ENCODE results near the gene DPPA4. TPM values are rescaled to one million over a fixed set of nuclear protein-coding genes. Genes with fewer than 3 reads are reported as not detected.
A peak's percentile ranks its signal among the peaks of the same experiment; 100 is the strongest.

Gene DPPA4
- total RNA-seq, 1 donor from 2014 or later, result 83.0 TPM

DNA sequence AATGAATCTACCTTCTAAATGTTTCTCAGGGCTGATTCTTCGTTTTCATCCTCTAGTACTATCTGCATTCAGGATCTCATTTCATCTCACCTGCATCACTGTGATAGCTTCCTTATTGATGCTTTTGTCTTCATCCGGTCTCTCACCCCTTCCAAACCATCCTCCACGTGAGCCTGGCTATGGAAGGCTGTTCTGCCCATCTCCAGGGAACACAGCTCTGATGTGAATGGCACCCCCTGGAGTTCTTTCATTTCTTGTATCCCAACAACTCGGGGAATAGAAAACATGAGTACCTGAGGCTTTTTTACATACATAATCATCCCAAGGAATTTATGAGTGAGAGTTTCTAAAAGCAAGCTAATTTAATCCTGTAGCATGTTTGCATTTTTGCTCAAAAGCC lies 8.8 kb upstream of the DPPA4 start:
- Histone ChIP-seq H3K36me3 (ENCODE audit: insufficient read depth, low read length) (no peaks in the 10 kb centered on the region), H3K27me3 (ENCODE audit: insufficient read depth, low read length) (no peaks in the 10 kb centered on the region), H3K4me1 (ENCODE audit: insufficient read depth, low read length) (peaks cover 10% of the 10 kb centered on the region), H3K9me3 (ENCODE audit: insufficient read depth, low read depth, low read length) (no peaks in the 10 kb centered on the region), H4K20me1 (ENCODE audit: insufficient read depth, low read length) (no peaks in the 10 kb centered on the region), H3K79me2 (ENCODE audit: insufficient read depth, low read length) (no peaks in the 10 kb centered on the region), H3K27ac (ENCODE audit: low read depth, low read length) (no peak overlapping the region), H2AFZ (ENCODE audit: low read depth, low read length) (no peak overlapping the region), H3K4me2 (ENCODE audit: low read length) (peak overlapping the region; percentile 47), H3K9ac (ENCODE audit: low read length) (no peak overlapping the region), H3K4me3 (ENCODE audit: insufficient read depth, low read depth, low read length) (no peak overlapping the region)
- Mint-ChIP-seq H3K27ac (ENCODE audit: unreplicated experiment) (no peak overlapping the region), H3K27me3 (ENCODE audit: low read depth, unreplicated experiment) (no peaks in the 10 kb centered on the region), H3K4me1 (ENCODE audit: low read depth, unreplicated experiment) (peaks cover 13% of the 10 kb centered on the region), H3K36me3 (ENCODE audit: low read depth, unreplicated experiment) (no peaks in the 10 kb centered on the region), H3K4me3 (ENCODE audit: unreplicated experiment) (no peak overlapping the region), H3K9me3 (ENCODE audit: unreplicated experiment) (peaks cover 2% of the 10 kb centered on the region)
- FAIRE-seq (no peak), DNase-seq (ENCODE audit: low read depth) (no peak)
- TF ChIP-seq, protein P1, sequence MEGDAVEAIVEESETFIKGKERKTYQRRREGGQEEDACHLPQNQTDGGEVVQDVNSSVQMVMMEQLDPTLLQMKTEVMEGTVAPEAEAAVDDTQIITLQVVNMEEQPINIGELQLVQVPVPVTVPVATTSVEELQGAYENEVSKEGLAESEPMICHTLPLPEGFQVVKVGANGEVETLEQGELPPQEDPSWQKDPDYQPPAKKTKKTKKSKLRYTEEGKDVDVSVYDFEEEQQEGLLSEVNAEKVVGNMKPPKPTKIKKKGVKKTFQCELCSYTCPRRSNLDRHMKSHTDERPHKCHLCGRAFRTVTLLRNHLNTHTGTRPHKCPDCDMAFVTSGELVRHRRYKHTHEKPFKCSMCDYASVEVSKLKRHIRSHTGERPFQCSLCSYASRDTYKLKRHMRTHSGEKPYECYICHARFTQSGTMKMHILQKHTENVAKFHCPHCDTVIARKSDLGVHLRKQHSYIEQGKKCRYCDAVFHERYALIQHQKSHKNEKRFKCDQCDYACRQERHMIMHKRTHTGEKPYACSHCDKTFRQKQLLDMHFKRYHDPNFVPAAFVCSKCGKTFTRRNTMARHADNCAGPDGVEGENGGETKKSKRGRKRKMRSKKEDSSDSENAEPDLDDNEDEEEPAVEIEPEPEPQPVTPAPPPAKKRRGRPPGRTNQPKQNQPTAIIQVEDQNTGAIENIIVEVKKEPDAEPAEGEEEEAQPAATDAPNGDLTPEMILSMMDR (IDR thresholded peaks at IDR 0.05; ENCODE audit: insufficient read depth, low read depth, low read length), result no peak
- TF ChIP-seq EZH2 (IDR thresholded peaks at IDR 0.05; ENCODE audit: insufficient read depth, low read length), result no peak

DNA sequence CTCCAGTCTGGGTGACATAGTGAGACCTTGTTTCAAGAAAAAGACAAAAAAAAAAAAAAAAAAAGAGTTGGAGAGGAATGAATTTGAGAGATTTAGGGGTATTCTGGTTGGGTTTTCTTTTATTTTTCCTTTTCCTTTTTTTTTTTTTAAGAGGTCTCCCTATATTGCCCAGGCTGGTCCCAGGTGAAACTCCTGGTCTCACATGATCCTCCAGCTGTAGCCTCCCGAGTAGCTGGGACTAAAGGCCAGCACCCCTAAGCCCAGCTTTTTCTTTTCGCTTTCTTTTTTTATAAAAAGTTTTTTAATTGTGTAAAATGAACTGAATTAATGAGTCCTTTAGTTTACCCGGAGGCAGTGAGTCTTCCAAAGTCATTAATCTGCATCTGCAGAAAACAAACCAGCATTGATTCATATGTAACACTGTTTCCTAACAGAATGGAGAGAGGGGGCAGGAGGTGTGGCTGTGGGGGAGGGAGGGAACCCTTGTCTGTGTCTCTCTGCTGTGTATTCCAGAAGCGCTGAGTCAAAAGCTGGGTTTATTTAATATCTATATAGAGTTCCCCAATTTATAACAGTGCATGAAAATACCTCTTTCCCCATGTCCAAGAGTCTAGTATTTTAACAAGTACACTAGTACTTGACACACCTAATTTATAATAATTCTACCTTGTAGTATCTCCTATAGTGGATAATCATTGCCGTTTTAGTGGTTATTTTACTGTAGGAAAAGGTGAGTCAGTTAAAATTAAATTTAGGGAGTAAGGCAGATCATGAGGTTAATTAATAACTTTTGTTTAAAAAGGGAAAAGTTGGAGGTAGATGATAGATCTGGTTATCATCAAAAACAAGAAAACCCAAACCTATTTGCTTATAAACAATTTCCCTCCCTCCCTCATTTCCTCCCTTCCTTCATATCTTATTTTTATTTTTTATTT lies 2.6 kb upstream of the DPPA4 start:
- FAIRE-seq (no peak), DNase-seq (ENCODE audit: low read depth) (no peak)
- Histone ChIP-seq H3K9me3 (ENCODE audit: insufficient read depth, low read depth, low read length) (no peaks in the 10 kb centered on the region), H3K9ac (ENCODE audit: low read length) (no peak overlapping the region), H3K79me2 (ENCODE audit: insufficient read depth, low read length) (no peaks in the 10 kb centered on the region), H4K20me1 (ENCODE audit: insufficient read depth, low read length) (no peaks in the 10 kb centered on the region), H3K27ac (ENCODE audit: low read depth, low read length) (no peak overlapping the region), H3K4me1 (ENCODE audit: insufficient read depth, low read length) (no peaks in the 10 kb centered on the region), H2AFZ (ENCODE audit: low read depth, low read length) (no peak overlapping the region), H3K27me3 (ENCODE audit: insufficient read depth, low read length) (no peaks in the 10 kb centered on the region), H3K4me3 (ENCODE audit: insufficient read depth, low read depth, low read length) (no peak overlapping the region), H3K4me2 (ENCODE audit: low read length) (no peak overlapping the region), H3K36me3 (ENCODE audit: insufficient read depth, low read length) (no peaks in the 10 kb centered on the region)
- no peak for TF ChIP-seq EZH2 (IDR thresholded peaks at IDR 0.05; ENCODE audit: insufficient read depth, low read length)
- TF ChIP-seq, protein P1 (IDR thresholded peaks at IDR 0.05; ENCODE audit: insufficient read depth, low read depth, low read length), result no peak
- Mint-ChIP-seq H3K27ac (ENCODE audit: unreplicated experiment) (no peak overlapping the region), H3K27me3 (ENCODE audit: low read depth, unreplicated experiment) (no peaks in the 10 kb centered on the region), H3K9me3 (ENCODE audit: unreplicated experiment) (peaks cover 3% of the 10 kb centered on the region), H3K4me1 (ENCODE audit: low read depth, unreplicated experiment) (peaks cover 3% of the 10 kb centered on the region), H3K4me3 (ENCODE audit: unreplicated experiment) (no peak overlapping the region), H3K36me3 (ENCODE audit: low read depth, unreplicated experiment) (no peaks in the 10 kb centered on the region)

DNA sequence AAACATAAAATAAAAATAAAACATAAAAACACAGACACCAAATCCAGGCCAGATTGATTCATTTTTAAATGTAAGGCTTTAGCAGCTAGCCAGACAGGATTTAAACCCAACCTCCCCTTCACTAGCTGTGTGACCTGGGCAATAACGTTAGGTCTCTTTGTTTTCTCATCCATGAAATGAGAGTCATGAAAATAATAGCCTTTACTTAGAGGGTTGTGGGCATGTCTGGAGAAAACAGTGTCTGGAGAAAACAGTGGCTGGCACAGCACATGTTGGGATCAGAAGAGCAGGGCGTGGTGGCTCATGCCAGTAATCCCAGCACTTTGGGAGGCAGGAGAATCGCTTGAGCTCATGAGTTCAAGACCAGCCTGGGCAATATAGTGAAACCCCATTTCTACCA lies 1.9 kb upstream of the DPPA4 start:
- no peak overlapping the region for H3K27ac Mint-ChIP-seq (ENCODE audit: unreplicated experiment)

More for the DNA sequence above, 1.9 kb upstream of the DPPA4 start:
- DNase-seq (ENCODE audit: low read depth) (no peak), FAIRE-seq (no peak)
- Histone ChIP-seq H3K9me3 (ENCODE audit: insufficient read depth, low read depth, low read length) (no peaks in the 10 kb centered on the region), H3K4me3 (ENCODE audit: insufficient read depth, low read depth, low read length) (no peak overlapping the region), H3K27ac (ENCODE audit: low read depth, low read length) (no peak overlapping the region), H3K4me1 (ENCODE audit: insufficient read depth, low read length) (no peaks in the 10 kb centered on the region), H3K9ac (ENCODE audit: low read length) (no peak overlapping the region), H3K27me3 (ENCODE audit: insufficient read depth, low read length) (no peaks in the 10 kb centered on the region), H4K20me1 (ENCODE audit: insufficient read depth, low read length) (no peaks in the 10 kb centered on the region), H3K36me3 (ENCODE audit: insufficient read depth, low read length) (no peaks in the 10 kb centered on the region), H3K4me2 (ENCODE audit: low read length) (no peak overlapping the region), H3K79me2 (ENCODE audit: insufficient read depth, low read length) (no peaks in the 10 kb centered on the region), H2AFZ (ENCODE audit: low read depth, low read length) (no peak overlapping the region)
- Mint-ChIP-seq H3K4me3 (ENCODE audit: unreplicated experiment) (no peak overlapping the region), H3K4me1 (ENCODE audit: low read depth, unreplicated experiment) (peaks cover 10% of the 10 kb centered on the region), H3K9me3 (ENCODE audit: unreplicated experiment) (peaks cover 3% of the 10 kb centered on the region), H3K27me3 (ENCODE audit: low read depth, unreplicated experiment) (no peaks in the 10 kb centered on the region), H3K36me3 (ENCODE audit: low read depth, unreplicated experiment) (no peaks in the 10 kb centered on the region)
- TF ChIP-seq, protein P1 (IDR thresholded peaks at IDR 0.05; ENCODE audit: insufficient read depth, low read depth, low read length), result no peak
- no peak for TF ChIP-seq EZH2 (IDR thresholded peaks at IDR 0.05; ENCODE audit: insufficient read depth, low read length)

All from astrocyte (in vitro differentiated cells and primary cell).